Pancreas (tissue), 10 donors: ENCODE measurements around the gene ARID5B. TPM values are rescaled to one million over a fixed set of nuclear protein-coding genes. Genes with fewer than 3 reads are reported as not detected.

Source experiments
- ATAC-seq, 4 donors: fragments of 200-7000 bp; cut with Tn5 transposase; one replicate each; pipeline versions ENCODE4 v1.8.0 to v1.9.1; 2020; ENCODE audit warnings: mild to moderate bottlenecking in 4 of 4, moderate library complexity in 4 of 4
- DNase-seq, 6 donors: peaks; one replicate each; pipeline ENCODE4 v3.0.0-alpha.2; 2020
- FAIRE-seq: peaks from 2 replicates; lab custom pipeline; 2012; peaks lifted over from hg19 to GRCh38; lab: Jason Lieb, UNC
- H3K27ac ChIP-seq, 4 donors: fragments of 200-600 bp; sonication (generic); 1 replicate in 3 of 4; 2 replicates in 1 of 4; pipeline versions ENCODE4 v1.5.0 to v1.8.0; 2020
- H3K27me3 ChIP-seq, 4 donors: fragments of 200-600 bp; one replicate each; pipeline ENCODE4 v1.8.0; 2021
- H3K36me3 ChIP-seq, 3 donors: fragments of 200-600 bp; sonication (generic) in 1 of 3; one replicate each; pipeline versions ENCODE4 v1.5.0 to v1.8.0; 2020 to 2021
- H3K4me1 ChIP-seq, 3 donors: fragments of 200-600 bp; one replicate each; pipeline ENCODE4 v1.8.0; 2021
- H3K4me3 ChIP-seq, 4 donors: fragments of 200-600 bp; sonication (generic) in 2 of 4; one replicate each; pipeline versions ENCODE4 v1.5.0 to v1.8.0; 2020 to 2021
- H3K9me3 ChIP-seq, 4 donors: fragments of 200-600 bp; one replicate each; pipeline ENCODE4 v1.8.0; 2021
- CTCF ChIP-seq, 4 donors: fragments of 200-600 bp; sonication (generic) in 3 of 4; IDR thresholded peaks; one replicate each; pipeline versions ENCODE4 v1.5.0 to v1.8.0; 2021; ENCODE audit warnings: antibody characterized with exemption in 4 of 4
- WGBS, 2 donors: extraction: QIAGEN DNeasy Blood & Tissue Kit; methylation state at CpG; one replicate each; pipeline ENCODE4 v1.1.7; 2013; 5-methylcytosine and 5-hydroxymethylcytosine counted together
- intact Hi-C, 3 donors: fragments of 100-400 bp; cut with DNase I; formaldehyde crosslinking; loops; one replicate each; pipeline versions ENCODE4 v1.11.1 to v1.14.2; 2022
- polyA plus RNA-seq, 2 donors: library from polyadenylated mRNA; stranded (reverse); fragments of 200-250 nt; gene quantifications; one replicate each; pipeline ENCODE4 v1.2.3, GENCODE V29; 2013
- total RNA-seq, 6 donors: library from RNA; stranded (reverse); fragmentation: NEBNext Ultra II Directional in 4 of 6; extraction: Animal tissue kit (Norgen Biotek cat#: 25700) in 4 of 6; gene quantifications; one replicate each; pipeline versions ENCODE4 v1.2.1 to v1.2.4, GENCODE V29; 2021 to 2023
- donor health status: healthy with polysubstance abuse.
- donor health status: DM: no; HTN: no; CAD: no; lungs with moderate emphysema.
- donor health status: DM: no; HTN: no; CAD: no.
- donor health status: control.
- donor health status: control.
- donor health status: Bipolar disorder and iron deficiency.
- donor health status: DM: yes; HTN: yes; CAD: no.
- donor health status: DM: no; HTN: no; CAD: no.
- donor health status: DM: no; HTN: no; CAD: no.
- donor health status: DM: yes; HTN: yes; CAD: no.

The ARID5B gene
- total and polyA plus RNA-seq, 8 donors: 2.6 to 13.0 (median 5.0) TPM

- Histone ChIP-seq H3K4me1 (peaks cover 7 to 25% (median 15%) of the 10 kb centered on the region in 3 donors), H3K4me3 (no peak overlapping the region), H3K27ac (peak overlapping the region in 2 of 4 donors; percentile 19 to 50), H3K36me3 (no peaks in the 10 kb centered on the region), H3K27me3 (no peaks in the 10 kb centered on the region), H3K9me3 (no peaks in the 10 kb centered on the region)
- ATAC-seq: peak in 3 of 4 donors; percentile 23 to 40 (median 29)
- FAIRE-seq: no peak
- 74 to 77% methylated on average over 6 of the region's 6 CpGs for WGBS, 2 donors
- no peak for DNase-seq
- intact Hi-C loops: no loop called here
- TF ChIP-seq CTCF (IDR thresholded peaks at IDR 0.05): no peak
These were observed 68.9 kb downstream of the ARID5B start for GRCh38 chr10:61970182-61971002.

GRCh38 chr10:61971003-61971325, 69.5 kb downstream of the ARID5B start:
- H3K9me3 ChIP-seq: no peaks in the 10 kb centered on the region
- no peak for DNase-seq
- intact Hi-C loops: no loop called here
- FAIRE-seq: no peak
- ATAC-seq: no peak
- peak overlapping the region in 1 of 4 donors; percentile 19 for H3K27ac ChIP-seq
- no peak for TF ChIP-seq CTCF (IDR thresholded peaks at IDR 0.05)
- H3K27me3 ChIP-seq: no peaks in the 10 kb centered on the region
- no peak overlapping the region for H3K4me3 ChIP-seq
- peaks cover 7 to 25% (median 14%) of the 10 kb centered on the region in 3 donors for H3K4me1 ChIP-seq
- no peaks in the 10 kb centered on the region for H3K36me3 ChIP-seq

GRCh38 chr10:61973169-61973568, 71.7 kb downstream of the ARID5B start:
- ATAC-seq (no peak), FAIRE-seq (no peak), DNase-seq (no peak)
- no peaks in the 10 kb centered on the region for H3K9me3 ChIP-seq
- no peaks in the 10 kb centered on the region for H3K27me3 ChIP-seq
- H3K4me1 ChIP-seq: peaks cover 7 to 25% (median 14%) of the 10 kb centered on the region in 3 donors
- 77 to 80% methylated on average over 2 of the region's 2 CpGs for WGBS, 2 donors
- no peaks in the 10 kb centered on the region for H3K36me3 ChIP-seq
- TF ChIP-seq CTCF (IDR thresholded peaks at IDR 0.05): no peak
- no peak overlapping the region for H3K4me3 ChIP-seq
- no peak overlapping the region for H3K27ac ChIP-seq
- intact Hi-C loops: no loop called here

GRCh38 chr10:61973906-61974305, 72.4 kb downstream of the ARID5B start:
- no peaks in the 10 kb centered on the region for H3K27me3 ChIP-seq
- TF ChIP-seq CTCF (IDR thresholded peaks at IDR 0.05): no peak
- no peaks in the 10 kb centered on the region for H3K36me3 ChIP-seq
- peak overlapping the region in 1 of 4 donors; percentile 28 for H3K27ac ChIP-seq
- no peak for ATAC-seq
- H3K4me1 ChIP-seq: peaks cover 7 to 25% (median 14%) of the 10 kb centered on the region in 3 donors
- intact Hi-C loops: no loop called here
- no peak for FAIRE-seq
- no peak for DNase-seq
- WGBS, 2 donors: 72 to 75% methylated on average over 5 of the region's 5 CpGs
- H3K4me3 ChIP-seq: no peak overlapping the region
- no peaks in the 10 kb centered on the region for H3K9me3 ChIP-seq
